H4 (cell line): ENCODE data around the gene INTS11. TPM values are rescaled to one million over a fixed set of nuclear protein-coding genes. Genes with fewer than 3 reads are reported as not detected.
A peak's percentile ranks its signal among the peaks of the same experiment; 100 is the strongest.
"Not testable (repeated sequence)": the region's sequence is repeated elsewhere in the genome, so short reads cannot be mapped to it uniquely, and the experiment has no call there.

Source experiments
- DNase-seq: peaks from one replicate; pipeline ENCODE4 v3.0.0-alpha.2; 2015; ENCODE audit warnings: low spot score
- total RNA-seq: library from RNA; depleted of rRNA; stranded (reverse); fragments of >200 nt; shearing (Covaris generic); gene quantifications from 2 replicates; pipeline ENCODE4 v1.2.3, GENCODE V29; 2014; rRNA removed

INTS11 gene
- 76.9 and 88.3 TPM in 2 replicates for total RNA-seq

GRCh38 chr1:1324524-1325287 is at the start of gene INTS11, which contains the start of gene CPTP:
Gene INTS11, minus strand, starts transcription at chr1:1324660. Its CDS starts 52 bp downstream, at chr1:1324608.
Gene CPTP, plus strand, starts transcription at chr1:1324802. Its CDS starts 2,109 bp downstream, at chr1:1326911.
- peak; percentile 91 for DNase-seq

DNA sequence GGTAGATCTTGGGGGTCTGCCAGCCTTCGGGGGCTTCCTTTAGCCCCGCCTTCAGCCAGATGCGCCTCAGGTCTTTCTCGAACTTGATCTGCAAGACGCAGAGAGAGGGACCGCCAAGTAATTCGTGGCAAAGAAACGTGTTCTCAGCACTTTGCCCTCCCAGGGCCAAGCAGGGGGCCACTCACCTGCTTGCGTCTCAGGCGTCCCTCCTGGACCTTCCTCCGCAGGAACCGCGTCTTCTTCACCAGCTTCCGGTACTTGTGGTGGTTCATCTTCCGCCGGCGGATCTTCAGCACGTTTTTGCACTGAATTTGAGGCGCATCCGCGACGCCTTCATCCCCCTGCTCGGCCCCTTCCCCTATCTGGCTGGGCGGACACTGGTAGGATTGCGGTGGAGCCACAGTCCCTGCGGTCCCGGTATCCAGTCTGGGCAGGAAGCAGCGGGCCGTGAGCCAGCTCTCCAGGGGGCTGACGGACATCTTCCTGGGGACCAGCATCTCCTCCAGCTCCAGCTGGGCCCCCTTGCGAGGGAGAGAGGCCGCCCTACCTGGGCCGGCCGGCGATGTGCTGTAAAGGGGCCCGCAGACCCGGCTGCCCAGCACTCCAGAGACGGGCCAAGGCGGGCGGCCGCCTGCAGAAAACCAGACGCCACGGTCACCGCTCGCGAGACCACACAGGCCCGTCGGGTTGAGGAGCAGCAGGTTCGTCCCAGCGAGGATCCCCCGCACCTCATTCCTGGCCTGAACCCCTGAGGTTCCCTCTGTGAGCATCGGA is 49.5 kb upstream of the INTS11 start:
- no peak for DNase-seq

DNA sequence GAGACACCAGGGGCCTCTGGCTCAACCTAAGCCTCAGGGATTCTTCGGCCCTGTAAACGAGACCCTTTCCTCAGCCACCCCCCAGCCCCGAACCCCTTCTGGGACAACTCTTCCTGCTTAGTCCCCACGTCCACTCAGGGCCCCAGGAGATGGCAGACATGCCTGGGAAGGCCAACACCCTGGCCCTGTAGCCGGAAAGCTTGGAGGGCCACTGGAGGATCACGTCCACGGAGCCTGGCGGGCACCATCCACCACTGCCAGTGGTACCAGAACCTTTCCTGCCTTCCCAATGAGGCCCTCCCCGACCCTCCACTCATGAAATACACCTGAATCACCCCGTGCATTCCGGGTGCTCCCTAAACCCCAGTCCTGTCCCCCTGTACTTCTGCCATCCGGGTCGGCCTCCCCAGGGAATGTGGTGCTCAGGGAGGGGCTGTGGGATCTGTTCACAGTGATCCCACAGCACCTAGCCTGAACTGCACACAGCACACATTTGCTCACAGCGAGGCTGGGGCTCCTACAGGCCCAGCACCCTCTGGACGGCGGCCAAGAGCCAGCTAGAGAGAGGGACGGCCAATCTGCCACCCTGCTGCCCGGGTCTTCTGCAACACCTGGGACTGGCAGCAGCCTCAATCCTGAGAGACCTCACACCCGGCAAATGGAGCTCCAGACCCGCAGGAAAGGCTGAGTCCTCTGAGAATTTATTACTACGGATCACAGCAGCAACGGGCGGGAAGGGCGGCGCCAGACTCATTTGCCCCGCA is 48.8 kb upstream of the INTS11 start:
- DNase-seq: no peak

DNA sequence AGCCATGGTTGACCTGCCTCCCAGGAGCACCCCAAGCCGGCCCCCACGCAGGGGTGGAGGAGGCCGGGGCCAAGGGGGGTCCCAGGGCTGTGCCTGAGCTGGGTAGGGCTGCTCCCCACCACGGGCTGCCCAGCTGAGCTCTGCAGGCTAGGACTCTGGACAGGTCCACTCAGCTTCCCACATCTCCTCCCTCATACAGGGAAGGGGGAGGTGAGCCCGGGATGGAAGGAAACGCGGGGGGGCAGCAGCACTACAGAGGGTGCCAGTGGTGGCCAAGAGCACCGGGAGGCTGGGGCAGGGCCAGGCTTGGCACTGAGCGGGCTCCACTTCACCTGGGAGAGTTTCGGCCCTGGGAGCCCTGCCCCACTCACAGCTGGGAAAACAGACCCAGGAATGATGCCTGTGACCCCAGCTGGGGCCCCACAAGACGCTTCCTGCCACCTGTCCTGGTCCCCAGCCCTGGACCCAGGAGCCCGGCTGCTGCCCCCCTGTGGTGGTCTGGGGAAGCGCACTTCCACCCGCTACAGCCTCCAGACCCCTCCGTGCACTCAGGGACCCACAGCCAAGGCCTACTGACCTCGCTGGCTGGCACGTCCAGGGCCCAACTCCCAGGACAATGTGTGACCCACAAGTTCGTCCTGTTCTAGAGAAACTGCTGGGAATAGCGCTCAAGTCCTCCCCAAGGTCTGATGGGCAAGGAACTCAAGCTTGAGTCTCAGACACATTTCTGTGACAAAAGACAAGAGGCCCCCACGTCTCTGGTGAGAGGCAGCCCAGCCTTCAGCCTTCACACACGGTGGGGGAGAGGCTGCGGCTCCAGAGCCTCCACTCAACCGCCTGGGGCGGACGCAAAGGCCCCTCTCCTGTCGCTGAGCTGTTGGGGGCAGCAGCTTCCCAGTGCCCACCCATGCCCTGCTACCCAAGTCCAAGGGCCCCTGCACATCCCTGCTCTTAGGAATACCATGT is 47.6 kb upstream of the INTS11 start:
- DNase-seq: no peak

DNA sequence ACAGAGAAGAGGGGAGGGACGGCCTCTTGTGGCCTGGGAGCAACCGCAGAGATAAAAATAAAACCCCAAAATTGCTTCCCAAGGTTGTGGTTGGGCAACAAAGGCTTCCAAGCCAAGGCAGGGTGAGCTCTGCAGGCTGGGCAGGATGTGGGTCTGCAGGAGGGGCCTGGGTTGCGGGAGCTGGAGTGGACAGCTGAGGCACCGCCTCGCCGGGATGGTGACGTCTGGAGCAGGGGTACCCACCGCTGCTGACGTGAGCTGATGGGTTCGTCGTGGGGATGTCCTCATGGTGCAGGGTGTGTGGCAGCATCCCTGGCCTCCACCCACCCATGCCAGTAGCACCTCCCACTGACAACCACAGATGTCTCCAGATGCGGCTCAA is 46.9 kb upstream of the INTS11 start:
- DNase-seq: no peak

GRCh38 chr1:1370771-1371300 is 46.4 kb upstream of the INTS11 start:
- DNase-seq: no peak

DNA sequence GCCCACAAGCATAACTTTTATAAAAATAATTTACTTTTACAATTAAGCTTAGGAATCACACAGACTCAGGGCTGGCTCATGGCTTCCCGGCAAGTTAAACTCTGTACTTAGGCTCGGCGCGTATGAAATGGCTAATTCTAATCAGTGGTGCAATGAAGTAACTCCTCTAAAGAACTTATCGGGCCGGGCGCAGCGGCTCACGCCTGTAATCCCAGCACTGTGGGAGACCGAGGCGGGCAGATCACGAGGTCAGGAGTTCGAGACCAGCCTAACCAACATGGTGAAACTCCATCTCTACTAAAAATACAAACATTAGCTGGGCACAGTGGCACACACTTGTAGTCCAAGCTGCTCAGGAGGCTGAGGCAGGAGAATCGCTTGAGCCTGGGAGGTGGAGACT is 45.6 kb upstream of the INTS11 start:
- not testable (repeated sequence) for DNase-seq

GRCh38 chr1:1367315-1367714 is 42.9 kb upstream of the INTS11 start:
- no peak for DNase-seq

- no peak for DNase-seq
Observed at GRCh38 chr1:1366699-1367066, 42.2 kb upstream of the INTS11 start.

DNA sequence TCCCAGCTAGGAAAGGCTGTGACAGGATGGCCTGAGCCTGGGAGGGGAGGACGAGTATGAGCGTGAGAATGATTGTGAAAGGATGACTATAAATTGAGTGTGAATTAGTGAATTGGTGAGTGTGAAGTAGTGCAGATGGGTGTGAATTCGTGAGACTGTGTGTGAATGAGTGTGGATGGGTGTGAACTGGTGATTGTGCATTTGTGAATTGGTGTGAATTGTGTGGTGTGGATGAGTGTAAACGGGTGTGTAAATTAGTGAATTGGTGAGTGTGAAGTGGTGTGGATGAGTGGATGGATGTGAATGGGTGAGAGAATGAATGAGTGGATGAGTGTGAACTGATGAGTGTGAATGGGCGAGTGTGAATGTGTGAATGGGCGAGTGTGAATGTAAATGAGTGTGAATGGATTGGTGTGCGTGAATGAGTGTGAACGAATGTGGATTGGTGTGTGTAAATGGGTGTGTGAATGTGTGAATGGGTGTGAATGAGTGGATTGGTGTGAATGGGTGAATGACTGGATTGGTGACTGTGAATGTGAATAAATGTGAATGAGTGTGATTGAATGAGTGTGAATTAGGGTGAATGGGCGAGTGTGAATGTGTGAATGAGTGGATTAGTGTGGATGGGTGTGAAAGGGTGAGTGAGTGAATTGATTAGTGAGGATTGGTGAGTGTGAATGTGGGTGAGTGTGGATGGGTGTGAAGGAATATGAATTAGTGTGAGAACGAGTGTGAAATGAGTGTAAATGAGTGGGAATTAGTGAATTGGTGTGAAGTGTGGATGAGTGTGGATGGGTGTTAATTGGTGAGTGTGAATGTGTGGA is 41.6 kb upstream of the INTS11 start:
- DNase-seq: no peak

DNA sequence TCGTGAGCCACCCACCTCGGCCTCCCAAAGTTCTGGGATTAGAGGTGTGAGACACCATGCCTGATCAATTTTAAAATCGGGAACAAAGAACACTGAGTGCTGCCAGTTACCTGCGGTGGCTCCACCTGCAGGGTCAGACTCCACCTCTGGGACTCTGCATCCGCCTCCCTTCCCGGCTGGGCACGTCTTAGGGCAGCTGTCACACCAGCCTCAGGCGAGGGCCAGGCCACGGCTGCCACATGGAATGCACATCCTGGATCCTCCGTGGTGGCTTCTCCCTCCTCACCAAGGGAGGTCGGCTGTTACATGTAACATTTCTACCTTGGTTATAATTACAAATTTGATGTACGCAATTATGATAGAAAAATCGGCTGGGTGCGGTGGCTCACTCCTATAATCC is 39.8 kb upstream of the INTS11 start:
- DNase-seq: no peak

- no peak for DNase-seq
Observed at GRCh38 chr1:1361982-1362423, 37.5 kb upstream of the INTS11 start.

DNA sequence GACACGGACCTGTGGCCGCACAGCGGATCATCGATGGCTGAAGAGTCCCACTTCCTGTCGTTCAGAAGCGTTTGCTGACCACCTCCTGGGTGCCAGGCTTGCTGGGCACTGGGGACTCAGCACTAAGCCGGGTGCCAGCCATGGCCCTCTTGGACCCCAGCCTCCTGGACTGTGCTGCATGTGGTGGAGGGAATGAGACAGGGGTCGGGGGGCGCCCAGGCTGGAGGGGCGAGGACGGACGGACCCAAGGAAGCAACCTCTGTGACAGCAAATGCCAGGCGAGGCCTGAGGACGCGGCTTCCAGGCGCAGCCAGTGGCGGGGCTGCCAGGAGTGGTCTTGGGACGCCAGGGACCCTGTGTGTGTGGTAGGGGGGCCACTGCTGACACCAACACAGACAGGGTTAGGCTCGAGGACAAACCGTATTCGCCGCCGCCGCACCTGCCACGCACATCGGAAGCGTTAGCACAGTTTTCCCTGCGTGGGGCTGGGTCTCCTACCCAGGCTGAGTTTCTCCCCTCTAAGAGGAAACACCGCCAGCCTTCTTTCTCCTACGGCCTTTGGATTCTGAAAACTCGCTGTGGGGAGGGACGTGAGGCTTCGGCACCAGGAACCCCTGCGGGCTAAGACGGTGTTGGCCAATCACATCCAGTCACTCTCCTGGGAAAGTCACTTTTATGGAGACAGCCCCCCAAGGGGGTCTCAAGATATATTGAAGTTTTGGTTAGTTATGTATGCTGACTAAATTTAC is 36.9 kb upstream of the INTS11 start:
- no peak for DNase-seq

DNA sequence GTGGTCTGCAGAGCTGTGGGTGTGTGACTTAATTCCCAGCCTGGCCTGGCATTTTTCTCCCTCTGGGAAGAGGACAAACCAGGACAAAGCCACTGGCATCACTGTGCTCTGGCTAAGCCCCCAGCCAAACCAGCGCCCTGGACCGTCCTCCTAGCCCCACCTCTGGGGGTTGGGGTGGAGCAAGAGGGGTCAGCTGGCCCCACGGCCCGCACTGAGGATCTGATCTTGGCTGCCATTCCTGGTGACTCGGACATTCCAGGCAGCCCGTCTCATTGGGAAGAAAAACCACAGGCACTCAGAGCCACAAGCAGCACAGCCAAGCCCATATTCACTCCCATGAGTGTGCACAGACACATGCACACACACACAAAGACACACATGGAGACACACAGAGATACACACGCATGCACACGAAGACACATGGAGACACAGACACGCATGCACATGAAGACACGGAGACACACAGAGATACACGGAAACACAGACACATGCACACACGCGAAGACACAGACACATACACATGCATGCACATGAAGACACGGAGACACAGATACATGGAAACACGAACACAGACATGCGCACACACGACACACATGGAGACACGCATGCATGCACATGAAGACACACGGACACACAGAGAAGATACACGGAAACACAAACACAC is 36.2 kb upstream of the INTS11 start:
- DNase-seq: peak; percentile 92

- DNase-seq: peak; percentile 67
Observed at GRCh38 chr1:1359664-1360468, 35.4 kb upstream of the INTS11 start.

- DNase-seq: peak; percentile 95
Observed at GRCh38 chr1:1359308-1359663, 34.8 kb upstream of the INTS11 start.

- DNase-seq: peak; percentile 85
Observed at GRCh38 chr1:1358433-1359271, 34.2 kb upstream of the INTS11 start, which contains the start of gene MXRA8. Gene MXRA8, minus strand, starts transcription at chr1:1358555. Its CDS starts 51 bp downstream, at chr1:1358504.
